Parathyroid adenoma (tissue), 2 donors: ENCODE results near the gene GSE1.
A peak's percentile ranks its signal among the peaks of the same experiment; 100 is the strongest.

Source experiments
- H2AFZ ChIP-seq: fragments of 300-600 bp; sonication (generic); one replicate; pipeline ENCODE4 v1.7.0; 2017; ENCODE audit warnings: antibody characterized with exemption, mild to moderate bottlenecking
- H3K27ac ChIP-seq: fragments of 300-600 bp; sonication (generic); one replicate; pipeline ENCODE4 v1.7.0; 2017
- H3K27me3 ChIP-seq: fragments of 300-600 bp; sonication (generic); one replicate; pipeline ENCODE4 v1.7.0; 2017; ENCODE audit warnings: low read length; ENCODE audit not compliant: control insufficient read depth, insufficient read depth
- H3K36me3 ChIP-seq: fragments of 300-600 bp; sonication (generic); one replicate; pipeline ENCODE4 v1.7.0; 2017; ENCODE audit warnings: low read length; ENCODE audit not compliant: control insufficient read depth, insufficient read depth
- H3K4me1 ChIP-seq: fragments of 300-600 bp; sonication (generic); one replicate; pipeline ENCODE4 v1.7.0; 2017; ENCODE audit warnings: control low read depth
- H3K4me2 ChIP-seq: fragments of 300-600 bp; sonication (generic); one replicate; pipeline ENCODE4 v1.7.0; 2017; ENCODE audit warnings: low read length
- H3K4me3 ChIP-seq: fragments of 300-600 bp; sonication (generic); one replicate; pipeline ENCODE4 v1.7.0; 2017; ENCODE audit warnings: low read depth, low read length
- H3K79me2 ChIP-seq: fragments of 300-600 bp; sonication (generic); one replicate; pipeline ENCODE4 v1.7.0; 2017; ENCODE audit warnings: control low read depth
- H3K9ac ChIP-seq: fragments of 300-600 bp; sonication (generic); one replicate; pipeline ENCODE4 v1.7.0; 2017; ENCODE audit warnings: mild to moderate bottlenecking
- H3K9me3 ChIP-seq: fragments of 300-600 bp; sonication (generic); one replicate; pipeline ENCODE4 v1.7.0; 2017; ENCODE audit warnings: low read length; ENCODE audit not compliant: control insufficient read depth
- TF ChIP-seq, protein P1 (sequence below): fragments of 300-600 bp; sonication (generic); IDR thresholded peaks from one replicate; pipeline ENCODE4 v1.7.0; 2017; ENCODE audit warnings: antibody characterized with exemption, mild to moderate bottlenecking
- donor health status: primary hyperparathyroidism.

GSE1 gene

DNA sequence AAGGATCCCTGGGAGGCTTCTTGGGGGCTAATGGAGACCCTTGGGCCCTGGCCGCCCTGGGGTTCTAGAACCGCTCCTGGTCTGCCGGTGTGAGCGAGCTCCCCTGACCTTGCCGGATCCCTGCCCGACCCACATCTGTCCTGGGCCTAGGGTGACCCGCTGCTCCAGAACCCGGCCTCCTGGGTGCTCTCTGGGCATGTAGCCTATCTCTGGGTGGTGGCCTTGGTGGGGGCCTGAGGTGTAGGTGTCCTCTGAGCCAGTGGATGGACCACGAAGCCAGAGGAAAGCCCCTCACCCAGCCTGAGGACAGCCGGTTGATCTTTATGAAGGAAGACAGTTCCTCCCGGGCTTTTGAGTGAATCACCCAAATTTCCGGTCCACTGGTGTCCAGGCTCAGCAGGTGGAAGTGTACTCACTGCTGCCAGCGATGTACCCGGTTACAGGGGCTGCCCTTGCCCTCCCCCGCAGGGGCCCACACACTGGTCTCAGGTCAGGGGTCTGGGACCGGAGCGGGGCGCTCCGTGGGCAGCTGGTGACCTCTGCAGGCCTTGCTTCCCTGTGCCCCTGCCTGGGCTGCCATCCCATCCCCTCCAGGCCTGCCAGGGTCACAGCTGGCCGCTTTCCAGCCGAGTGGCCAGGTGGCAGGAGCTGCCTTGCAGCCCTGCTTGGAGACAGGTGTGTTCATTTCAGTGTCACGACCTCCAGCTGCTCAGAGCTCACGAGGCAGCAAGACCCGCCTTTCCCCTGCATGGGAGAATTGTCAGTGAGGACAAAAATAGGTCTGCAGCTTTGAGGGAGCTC is 10.5 kb upstream of the GSE1 start:
- TF ChIP-seq, protein P1, sequence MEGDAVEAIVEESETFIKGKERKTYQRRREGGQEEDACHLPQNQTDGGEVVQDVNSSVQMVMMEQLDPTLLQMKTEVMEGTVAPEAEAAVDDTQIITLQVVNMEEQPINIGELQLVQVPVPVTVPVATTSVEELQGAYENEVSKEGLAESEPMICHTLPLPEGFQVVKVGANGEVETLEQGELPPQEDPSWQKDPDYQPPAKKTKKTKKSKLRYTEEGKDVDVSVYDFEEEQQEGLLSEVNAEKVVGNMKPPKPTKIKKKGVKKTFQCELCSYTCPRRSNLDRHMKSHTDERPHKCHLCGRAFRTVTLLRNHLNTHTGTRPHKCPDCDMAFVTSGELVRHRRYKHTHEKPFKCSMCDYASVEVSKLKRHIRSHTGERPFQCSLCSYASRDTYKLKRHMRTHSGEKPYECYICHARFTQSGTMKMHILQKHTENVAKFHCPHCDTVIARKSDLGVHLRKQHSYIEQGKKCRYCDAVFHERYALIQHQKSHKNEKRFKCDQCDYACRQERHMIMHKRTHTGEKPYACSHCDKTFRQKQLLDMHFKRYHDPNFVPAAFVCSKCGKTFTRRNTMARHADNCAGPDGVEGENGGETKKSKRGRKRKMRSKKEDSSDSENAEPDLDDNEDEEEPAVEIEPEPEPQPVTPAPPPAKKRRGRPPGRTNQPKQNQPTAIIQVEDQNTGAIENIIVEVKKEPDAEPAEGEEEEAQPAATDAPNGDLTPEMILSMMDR: no peak
- H2AFZ ChIP-seq: no peak overlapping the region
- no peaks in the 10 kb centered on the region for H3K9me3 ChIP-seq
- no peak overlapping the region for H3K9ac ChIP-seq
- peaks cover 8% of the 10 kb centered on the region for H3K4me1 ChIP-seq
- H3K36me3 ChIP-seq: no peaks in the 10 kb centered on the region
- H3K4me2 ChIP-seq: no peak overlapping the region
- no peak overlapping the region for H3K4me3 ChIP-seq
- no peaks in the 10 kb centered on the region for H3K27me3 ChIP-seq
- H3K27ac ChIP-seq: peak overlapping the region; percentile 43
- H3K79me2 ChIP-seq: peaks cover 49% of the 10 kb centered on the region

DNA sequence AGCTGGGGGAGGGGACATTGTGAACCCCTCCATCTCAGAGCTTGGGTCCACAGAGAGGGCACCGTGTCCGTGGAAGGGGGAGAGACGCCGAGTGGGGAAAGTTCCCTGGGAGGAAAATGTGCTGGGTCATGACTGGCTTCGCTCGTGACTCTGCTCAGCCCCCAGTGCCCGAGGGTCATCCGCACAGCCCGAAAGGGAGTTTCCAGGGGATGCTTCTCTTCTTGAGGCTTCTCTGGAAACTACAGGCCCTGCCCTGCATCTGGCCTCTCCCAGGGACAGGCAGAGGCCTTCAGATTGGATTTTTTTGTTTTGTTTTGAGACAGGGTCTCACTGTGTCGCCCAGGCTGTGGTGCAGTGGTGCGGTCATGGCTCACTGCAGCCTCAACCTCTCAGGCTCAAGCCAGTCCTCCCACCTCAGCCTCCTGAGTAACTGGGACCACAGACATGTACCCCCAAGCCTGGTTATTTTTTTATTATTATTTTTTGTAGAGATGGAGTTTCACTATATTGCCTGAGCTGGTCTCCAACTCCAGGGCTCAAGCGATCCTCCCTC is 9.8 kb upstream of the GSE1 start:
- H3K36me3 ChIP-seq: no peaks in the 10 kb centered on the region
- no peak overlapping the region for H2AFZ ChIP-seq
- H3K27me3 ChIP-seq: no peaks in the 10 kb centered on the region
- no peaks in the 10 kb centered on the region for H3K9me3 ChIP-seq
- H3K27ac ChIP-seq: peak overlapping the region; percentile 43
- H3K4me3 ChIP-seq: no peak overlapping the region
- peaks cover 46% of the 10 kb centered on the region for H3K79me2 ChIP-seq
- no peak overlapping the region for H3K4me2 ChIP-seq
- H3K9ac ChIP-seq: no peak overlapping the region
- H3K4me1 ChIP-seq: peaks cover 15% of the 10 kb centered on the region
- TF ChIP-seq, protein P1: no peak

DNA sequence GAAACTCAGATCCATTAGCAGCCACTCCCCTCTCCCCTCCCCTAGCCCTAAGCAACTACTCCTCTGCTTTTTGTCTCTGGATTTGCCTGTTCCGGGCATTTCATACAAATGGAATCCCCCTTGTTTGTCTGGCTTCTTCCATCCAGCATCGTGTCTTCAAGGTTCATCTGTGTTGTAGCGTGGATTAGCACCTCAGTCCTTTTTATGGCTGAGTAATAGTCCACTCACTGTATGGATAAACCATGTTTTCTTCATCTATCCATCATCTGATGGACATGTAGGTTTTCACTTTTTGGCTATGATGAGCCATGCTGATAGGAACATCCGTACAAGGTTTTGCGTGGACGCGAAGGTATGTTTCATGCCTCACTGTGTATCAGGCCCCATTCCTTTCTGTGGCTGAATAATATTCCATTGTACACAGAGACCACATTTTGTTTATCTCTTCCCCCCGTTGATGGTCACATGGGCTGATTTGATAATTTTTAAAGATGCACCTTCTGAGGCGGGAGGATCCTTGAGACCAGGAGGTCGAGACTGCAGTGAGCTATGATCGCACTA is 8.9 kb upstream of the GSE1 start:
- no peaks in the 10 kb centered on the region for H3K36me3 ChIP-seq
- H3K4me1 ChIP-seq: peaks cover 15% of the 10 kb centered on the region
- peaks cover 47% of the 10 kb centered on the region for H3K79me2 ChIP-seq
- H3K4me2 ChIP-seq: no peak overlapping the region
- H2AFZ ChIP-seq: no peak overlapping the region
- no peak overlapping the region for H3K27ac ChIP-seq
- no peak overlapping the region for H3K9ac ChIP-seq
- TF ChIP-seq, protein P1: no peak
- no peak overlapping the region for H3K4me3 ChIP-seq
- H3K27me3 ChIP-seq: no peaks in the 10 kb centered on the region
- H3K9me3 ChIP-seq: no peaks in the 10 kb centered on the region

DNA sequence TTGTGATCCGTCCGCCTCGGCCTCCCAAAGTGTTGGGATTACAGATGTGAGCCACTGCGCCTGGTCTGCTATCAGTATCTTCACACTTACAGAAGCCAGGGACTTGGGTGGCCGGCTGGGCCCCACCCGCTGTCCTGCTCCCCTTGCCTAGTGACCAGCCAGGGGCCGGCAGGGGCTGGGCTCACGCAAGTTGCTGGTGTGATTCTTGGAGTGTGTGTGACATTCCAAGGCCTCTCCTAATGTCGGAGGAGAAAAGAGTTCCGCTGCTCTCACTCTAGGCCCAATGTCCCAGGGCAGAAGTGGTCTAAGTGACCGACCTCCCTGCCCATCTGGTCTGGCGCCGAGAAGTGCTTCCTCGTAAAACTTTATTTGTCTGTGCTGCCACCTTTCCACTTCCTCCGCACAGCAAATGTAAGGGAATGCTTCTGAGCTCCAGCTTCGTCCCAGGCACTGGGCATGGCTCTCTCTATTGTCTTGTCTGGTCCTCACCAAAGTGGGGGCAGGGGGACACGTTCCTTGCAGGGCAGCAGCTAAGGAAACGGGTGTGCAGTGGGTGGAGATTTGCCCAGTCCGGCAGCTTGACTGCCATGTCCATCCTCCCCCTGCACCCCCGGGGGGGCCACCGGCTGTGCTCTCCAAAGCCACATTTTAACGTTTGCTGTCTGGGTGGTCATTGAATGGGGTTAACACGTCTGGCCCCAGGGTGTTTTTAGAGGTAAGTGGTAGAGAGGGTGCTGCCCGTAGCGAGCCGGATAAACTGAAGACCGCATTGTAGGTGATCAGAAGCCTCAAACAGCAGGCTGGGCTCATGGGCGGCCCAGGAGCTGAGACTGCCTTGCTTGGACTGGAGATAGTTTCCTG is 7.8 kb upstream of the GSE1 start:
- Histone ChIP-seq H3K79me2 (peaks cover 43% of the 10 kb centered on the region), H3K4me2 (no peak overlapping the region), H3K9ac (no peak overlapping the region), H3K9me3 (no peaks in the 10 kb centered on the region), H3K27me3 (no peaks in the 10 kb centered on the region), H3K4me1 (peaks cover 21% of the 10 kb centered on the region), H3K4me3 (no peak overlapping the region), H2AFZ (no peak overlapping the region), H3K27ac (no peak overlapping the region), H3K36me3 (no peaks in the 10 kb centered on the region)
- TF ChIP-seq, protein P1: no peak
